RWPE1 (cell line): Measurements from ENCODE around the gene TBC1D10B.

Experiments
- CTCF ChIA-PET: fragments of 350-600 bp; sonication (Branson Sonifier 250); formaldehyde crosslinking; extraction: SDS; loops from one replicate; lab custom pipeline; 2021; lab: Yijun Ruan, JAX
- POLR2A ChIA-PET: fragments of 400-600 bp; formaldehyde crosslinking; extraction: SDS; loops from one replicate; lab custom pipeline; 2020; ENCODE audit warnings: antibody characterized with exemption; ENCODE audit not compliant: low non-redundant PET; lab: Yijun Ruan, JAX
- DNase-seq: peaks from one replicate; pipeline ENCODE4 v3.0.0; 2012; ENCODE audit warnings: low spot score
- H3K27ac ChIP-seq: fragments of 450-650 bp; 2 replicates; pipeline ENCODE4 v1.5.1; 2017
- TF ChIP-seq, protein P1 (sequence below): fragments of 450-650 bp; conservative IDR thresholded peaks from 2 replicates; pipeline ENCODE4 v1.5.1; 2017; ENCODE audit warnings: low read depth, mild to moderate bottlenecking

Gene TBC1D10B

GRCh38 chr16:30368122-30368791, 2.0 kb downstream of the TBC1D10B start:
- H3K27ac ChIP-seq, result peak overlapping the region; percentile 88
- CTCF ChIA-PET, result interaction anchor here (1.1 kb wide), 1 partner anchor 41 kb away, joined by 4 read pairs; no protein-coding TSS in a partner anchor
- peak; percentile 48 for DNase-seq
- POLR2A ChIA-PET, result no interaction called here
- TF ChIP-seq, protein P1, sequence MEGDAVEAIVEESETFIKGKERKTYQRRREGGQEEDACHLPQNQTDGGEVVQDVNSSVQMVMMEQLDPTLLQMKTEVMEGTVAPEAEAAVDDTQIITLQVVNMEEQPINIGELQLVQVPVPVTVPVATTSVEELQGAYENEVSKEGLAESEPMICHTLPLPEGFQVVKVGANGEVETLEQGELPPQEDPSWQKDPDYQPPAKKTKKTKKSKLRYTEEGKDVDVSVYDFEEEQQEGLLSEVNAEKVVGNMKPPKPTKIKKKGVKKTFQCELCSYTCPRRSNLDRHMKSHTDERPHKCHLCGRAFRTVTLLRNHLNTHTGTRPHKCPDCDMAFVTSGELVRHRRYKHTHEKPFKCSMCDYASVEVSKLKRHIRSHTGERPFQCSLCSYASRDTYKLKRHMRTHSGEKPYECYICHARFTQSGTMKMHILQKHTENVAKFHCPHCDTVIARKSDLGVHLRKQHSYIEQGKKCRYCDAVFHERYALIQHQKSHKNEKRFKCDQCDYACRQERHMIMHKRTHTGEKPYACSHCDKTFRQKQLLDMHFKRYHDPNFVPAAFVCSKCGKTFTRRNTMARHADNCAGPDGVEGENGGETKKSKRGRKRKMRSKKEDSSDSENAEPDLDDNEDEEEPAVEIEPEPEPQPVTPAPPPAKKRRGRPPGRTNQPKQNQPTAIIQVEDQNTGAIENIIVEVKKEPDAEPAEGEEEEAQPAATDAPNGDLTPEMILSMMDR, result no peak

DNA sequence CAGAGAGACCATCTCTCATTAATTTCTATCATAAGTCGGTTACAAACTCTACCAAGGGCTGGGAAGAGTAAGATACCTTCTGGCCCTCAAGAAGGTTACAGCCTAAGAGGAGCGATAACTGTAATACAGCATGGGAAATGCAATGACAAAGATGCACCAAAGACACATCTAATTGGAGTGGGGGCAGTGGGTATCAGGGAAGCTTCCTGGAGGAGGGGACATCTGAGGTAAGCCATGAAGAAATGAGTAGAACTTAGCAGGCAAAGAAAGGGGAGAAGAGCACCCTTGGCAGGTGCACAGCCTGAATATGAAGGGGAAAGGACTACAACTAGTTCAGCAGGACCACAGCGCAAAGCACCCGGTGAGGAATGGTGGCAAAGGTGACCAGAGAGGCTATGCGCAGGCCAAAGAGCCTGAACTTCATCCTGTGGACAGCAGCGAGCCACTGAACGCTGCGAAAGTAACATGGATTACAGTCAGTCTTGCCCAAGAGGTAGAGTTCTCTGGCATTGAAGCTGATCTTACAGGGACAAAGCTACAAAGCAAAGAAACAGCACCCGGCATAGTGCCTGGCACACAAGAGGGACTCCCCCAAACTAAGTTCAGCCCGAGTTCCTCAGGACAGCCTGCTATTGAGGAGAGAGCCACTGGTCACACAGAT, 2.8 kb downstream of the TBC1D10B start:
- peak overlapping the region; percentile 88 for H3K27ac ChIP-seq
- DNase-seq, result no peak
- CTCF ChIA-PET, result interaction anchor here (0.6 to 1.1 kb wide), 2 partner anchors 42 to 217 kb away, joined by 3 to 4 read pairs; no protein-coding TSS in a partner anchor
- TF ChIP-seq, protein P1, result no peak
- POLR2A ChIA-PET, result no interaction called here

GRCh38 chr16:30366511-30366910, 3.8 kb downstream of the TBC1D10B start:
- ChIA-PET CTCF (interaction anchor here (1.1 kb wide), 1 partner anchor 43 kb away, joined by 4 read pairs; no protein-coding TSS in a partner anchor), POLR2A (no interaction called here)

DNA sequence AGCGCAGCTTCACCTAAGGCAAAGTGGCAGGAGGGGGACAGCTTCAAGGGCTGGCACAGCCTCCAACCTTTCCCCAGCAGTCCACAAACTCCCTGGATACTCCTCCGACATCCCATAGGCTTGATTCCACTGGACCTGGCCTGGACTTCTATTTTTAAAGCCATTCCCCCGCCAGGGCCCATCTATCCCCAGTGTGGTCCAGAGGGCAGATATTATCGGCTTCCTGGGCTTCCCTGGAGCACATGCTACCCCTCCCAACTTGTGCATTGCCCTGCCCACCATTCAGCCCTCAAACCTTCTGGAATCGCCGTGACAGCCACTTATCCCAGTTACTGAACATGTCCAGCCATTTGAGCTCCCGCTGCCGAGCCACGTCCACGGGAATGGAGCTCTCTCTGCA, 5.1 kb downstream of the TBC1D10B start:
- POLR2A ChIA-PET, result no interaction called here
- DNase-seq, result no peak
- TF ChIP-seq, protein P1, result no peak
- peak overlapping the region; percentile 22 for H3K27ac ChIP-seq
- CTCF ChIA-PET, result interaction anchor here (0.8 kb wide), 1 partner anchor 10 kb away, joined by 3 read pairs; the partner anchor contains the start of gene CD2BP2

More at GRCh38 chr16:30366511-30366910, 3.8 kb downstream of the TBC1D10B start:
- TF ChIP-seq, protein P1, result no peak
- no peak overlapping the region for H3K27ac ChIP-seq
- DNase-seq, result no peak

- TF ChIP-seq, protein P1, result no peak
- ChIA-PET CTCF (interaction anchor here (0.7 kb wide), 1 partner anchor 461 kb away, joined by 3 read pairs; no protein-coding TSS in a partner anchor), POLR2A (no interaction called here)
- DNase-seq, result no peak
- H3K27ac ChIP-seq, result peak overlapping the region; percentile 95
Measured at GRCh38 chr16:30361180-30361579, 9.1 kb downstream of the TBC1D10B start.

DNA sequence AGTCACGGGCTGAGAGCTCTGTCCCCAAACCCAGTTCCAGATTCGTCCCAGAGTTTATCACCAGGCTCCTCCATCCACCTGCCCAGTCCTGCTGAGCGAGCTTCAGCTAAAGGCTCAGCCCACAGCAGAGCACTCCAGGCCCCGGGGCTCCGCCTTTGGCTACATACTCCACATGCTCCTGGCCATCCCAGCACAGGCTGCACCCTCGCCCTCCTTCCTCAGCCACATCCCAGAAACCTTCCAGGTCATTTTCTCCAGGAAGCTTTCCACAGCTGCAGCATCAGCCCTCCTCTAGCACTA, 10.5 kb downstream of the TBC1D10B start:
- peak overlapping the region; percentile 95 for H3K27ac ChIP-seq
- TF ChIP-seq, protein P1, result no peak
- POLR2A ChIA-PET, result interaction anchor here (0.5 to 1.1 kb wide), 2 partner anchors 11 to 19 kb away, joined by 4 to 6 read pairs; no protein-coding TSS in a partner anchor
- DNase-seq, result no peak
- CTCF ChIA-PET, result interaction anchor here (0.6 kb wide), 3 partner anchors 19 to 544 kb away, joined by 3 to 4 read pairs (median 4); partner anchors contain the start of gene PAGR1
